Tibial nerve (tissue), 4 donors: Measurements from ENCODE around the gene CES1. TPM values are rescaled to one million over a fixed set of nuclear protein-coding genes. Genes with fewer than 3 reads are reported as not detected.
A peak's percentile ranks its signal among the peaks of the same experiment; 100 is the strongest.
"Not testable (repeated sequence)": the region's sequence is repeated elsewhere in the genome, so short reads cannot be mapped to it uniquely, and the experiment has no call there.

Source experiments
- DNase-seq, 2 donors: peaks; one replicate each; pipeline ENCODE4 v3.0.0-alpha.2; 2019; ENCODE audit warnings: low spot score in 2 of 2
- H3K27ac ChIP-seq, 4 donors: fragments of 200-600 bp; sonication (generic) in 3 of 4; one replicate each; pipeline ENCODE4 v1.5.1; 2017 to 2019; ENCODE audit warnings: mild to moderate bottlenecking in 1 of 4
- H3K27me3 ChIP-seq, 2 donors: fragments of 200-600 bp; sonication (generic) in 1 of 2; one replicate each; pipeline versions ENCODE4 v1.5.1 to v1.6.0; 2017 to 2019
- H3K36me3 ChIP-seq, 3 donors: fragments of 200-600 bp; sonication (generic); one replicate each; pipeline ENCODE4 v1.5.1; 2018 to 2019
- H3K4me1 ChIP-seq, 4 donors: fragments of 200-600 bp; sonication (generic) in 3 of 4; one replicate each; pipeline ENCODE4 v1.5.1; 2017 to 2019
- H3K4me3 ChIP-seq, 4 donors: fragments of 200-600 bp; sonication (generic) in 3 of 4; one replicate each; pipeline ENCODE4 v1.5.1; 2017 to 2019; ENCODE audit warnings: mild to moderate bottlenecking in 1 of 4, moderate library complexity in 1 of 4
- H3K9me3 ChIP-seq, 4 donors: fragments of 200-600 bp; sonication (generic) in 3 of 4; one replicate each; pipeline ENCODE4 v1.5.1; 2017 to 2019
- CTCF ChIP-seq, 5 experiments: fragments of 200-600 bp in 3 of 5; fragments of 450-650 bp in 2 of 5; sonication (generic) in 3 of 5; IDR thresholded peaks; one replicate each; pipeline ENCODE4 v1.5.1; 2016 to 2019; ENCODE audit warnings: antibody characterized with exemption in 5 of 5, mild to moderate bottlenecking in 3 of 5, moderate library complexity in 2 of 5
- EP300 ChIP-seq, 2 donors: sonication (generic); formaldehyde crosslinking; IDR thresholded peaks; one replicate each; pipeline ENCODE4 v1.6.1; 2017; ENCODE audit warnings: antibody characterized with exemption in 2 of 2, mild to moderate bottlenecking in 1 of 2
- POLR2A ChIP-seq, 2 donors: fragments of 450-650 bp; IDR thresholded peaks; one replicate each; pipeline ENCODE4 v1.6.1; 2017; ENCODE audit warnings: antibody characterized with exemption in 2 of 2, mild to moderate bottlenecking in 2 of 2, moderate library complexity in 2 of 2
- WGBS, 2 donors: methylation state at CpG; one replicate each; pipeline ENCODE4 v1.1.5; 2018; 5-methylcytosine and 5-hydroxymethylcytosine counted together
- total RNA-seq, 4 donors: library from RNA; depleted of rRNA; stranded (reverse); fragments of >200 nt; gene quantifications; one replicate each; pipeline ENCODE4 v1.1.0, GENCODE V29; 2016

Gene CES1
- total RNA-seq, 4 donors from 2014 or later = 18.8 to 54.5 (median 37.3) TPM

DNA sequence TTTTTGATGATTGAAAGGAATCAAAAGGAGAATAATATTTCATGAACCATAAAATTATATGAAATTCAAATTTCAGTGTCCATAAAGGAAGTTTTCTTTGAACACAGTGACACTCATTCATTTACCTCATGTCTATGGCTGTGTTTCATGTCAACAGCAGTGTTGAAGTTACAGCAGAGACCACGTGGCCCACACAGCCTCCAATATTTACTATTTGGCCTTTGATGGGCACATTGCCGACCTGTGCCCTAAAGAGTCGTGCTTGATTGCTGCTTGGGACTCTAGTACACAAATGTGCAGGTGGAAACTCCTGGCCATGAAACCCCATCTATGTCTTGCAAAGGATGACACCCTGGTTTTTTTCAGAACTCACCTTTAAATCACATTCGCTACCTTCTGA, 57.0 kb downstream of the CES1 start:
- Histone ChIP-seq H3K4me1 (no peaks in the 10 kb centered on the region), H3K4me3 (no peak overlapping the region), H3K9me3 (peaks cover 0 to 5% (median 0%) of the 10 kb centered on the region in 4 donors), H3K27ac (no peak overlapping the region), H3K36me3 (no peaks in the 10 kb centered on the region), H3K27me3 (no peaks in the 10 kb centered on the region)
- 75 to 84% methylated on average over 4 of the region's 4 CpGs for WGBS, 2 donors
- DNase-seq = no peak
- no peak for TF ChIP-seq POLR2A (IDR thresholded peaks at IDR 0.05)
- TF ChIP-seq EP300 (IDR thresholded peaks at IDR 0.05) = no peak
- TF ChIP-seq CTCF (IDR thresholded peaks at IDR 0.05) = no peak

- DNase-seq = no peak
- no peak overlapping the region for H3K4me3 ChIP-seq
- 62 to 73% methylated on average over 14 of the region's 14 CpGs for WGBS, 2 donors
- H3K9me3 ChIP-seq = peaks cover 0 to 5% (median 0%) of the 10 kb centered on the region in 4 donors
- H3K4me1 ChIP-seq = no peaks in the 10 kb centered on the region
- H3K36me3 ChIP-seq = no peaks in the 10 kb centered on the region
- H3K27me3 ChIP-seq = no peaks in the 10 kb centered on the region
- TF ChIP-seq POLR2A (IDR thresholded peaks at IDR 0.05) (no peak), CTCF (IDR thresholded peaks at IDR 0.05) (no peak), EP300 (IDR thresholded peaks at IDR 0.05) (no peak)
- H3K27ac ChIP-seq = no peak overlapping the region
These were observed 58.9 kb downstream of the CES1 start for GRCh38 chr16:55773859-55774549.

GRCh38 chr16:55765161-55765560, 67.7 kb downstream of the CES1 start:
- no peak for DNase-seq
- Histone ChIP-seq H3K4me1 (peaks cover 0 to 7% (median 0%) of the 10 kb centered on the region in 4 donors), H3K9me3 (no peaks in the 10 kb centered on the region), H3K27me3 (no peaks in the 10 kb centered on the region), H3K27ac (no peak overlapping the region), H3K4me3 (no peak overlapping the region), H3K36me3 (no peaks in the 10 kb centered on the region)
- no peak for TF ChIP-seq EP300 (IDR thresholded peaks at IDR 0.05)
- no peak for TF ChIP-seq CTCF (IDR thresholded peaks at IDR 0.05)
- 37 to 39% methylated on average over 3 of the region's 3 CpGs for WGBS, 2 donors

DNA sequence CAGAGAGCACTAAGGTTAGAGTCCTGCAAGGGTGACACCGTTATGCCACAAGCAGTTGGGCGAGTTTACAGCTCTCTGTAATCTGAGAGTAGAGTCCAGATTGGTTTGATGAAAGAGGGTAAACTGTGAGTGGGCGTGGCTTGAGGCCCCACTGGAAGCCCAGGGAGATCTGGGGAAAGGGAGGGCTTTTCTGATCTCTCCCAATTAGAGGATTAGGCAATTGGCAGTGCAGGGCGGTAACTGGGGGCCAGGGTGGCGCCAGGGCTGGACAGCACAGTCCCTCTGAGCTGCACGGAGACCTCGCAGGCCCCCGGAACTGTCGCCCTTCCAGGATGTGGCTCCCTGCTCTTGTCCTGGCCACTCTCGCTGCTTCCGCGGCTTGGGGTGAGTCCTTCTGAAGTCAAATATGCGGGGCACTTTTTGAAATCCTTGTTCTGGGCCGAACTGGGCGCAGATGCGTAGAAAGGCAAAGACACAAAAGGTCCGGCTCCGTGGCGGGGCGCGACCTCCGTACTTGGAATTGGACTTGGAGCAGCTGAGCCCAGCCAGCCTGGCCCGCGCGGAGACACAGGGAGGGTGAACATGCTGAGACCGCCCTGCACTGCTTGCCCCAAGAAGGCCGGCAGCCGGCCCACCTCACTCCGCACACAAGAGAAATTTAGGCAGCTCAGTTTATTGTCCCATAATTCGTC, 72.4 kb downstream of the CES1 start:
- TF ChIP-seq CTCF (IDR thresholded peaks at IDR 0.05) = no peak
- TF ChIP-seq EP300 (IDR thresholded peaks at IDR 0.05) = no peak
- no peak for TF ChIP-seq POLR2A (IDR thresholded peaks at IDR 0.05)
- H3K4me3 ChIP-seq = peak overlapping the region in 1 of 4 donors; percentile 28
- H3K4me1 ChIP-seq = peaks cover 0 to 7% (median 0%) of the 10 kb centered on the region in 4 donors
- no peak overlapping the region for H3K27ac ChIP-seq
- 41 to 59% methylated on average over 28 to 30 of the region's 30 CpGs for WGBS, 2 donors
- H3K27me3 ChIP-seq = no peaks in the 10 kb centered on the region
- H3K36me3 ChIP-seq = no peaks in the 10 kb centered on the region
- DNase-seq = peak; percentile 12 to 13
- no peaks in the 10 kb centered on the region for H3K9me3 ChIP-seq

DNA sequence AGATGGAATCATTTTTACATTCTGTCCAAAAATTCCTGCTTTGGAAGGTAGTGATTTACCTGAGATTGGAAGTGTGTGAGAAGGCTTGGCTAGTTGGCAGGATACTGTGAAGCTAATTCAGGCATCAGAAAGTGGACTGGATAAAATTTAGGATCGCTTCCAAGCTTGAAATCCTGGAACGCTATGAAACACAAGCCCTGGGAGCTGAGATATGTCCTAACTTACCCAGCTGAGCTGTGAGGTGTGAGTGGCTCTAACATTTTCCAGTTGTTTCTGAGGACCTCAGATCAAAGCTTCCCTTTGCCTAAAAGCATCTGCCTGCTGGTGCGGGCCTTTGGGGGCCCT, 73.0 kb downstream of the CES1 start:
- 38 to 42% methylated on average over 3 of the region's 3 CpGs for WGBS, 2 donors
- H3K4me3 ChIP-seq, H3K9me3 ChIP-seq, H3K4me1 ChIP-seq, H3K27me3 ChIP-seq, H3K27ac ChIP-seq, H3K36me3 ChIP-seq, DNase-seq: not testable (repeated sequence)

GRCh38 chr16:55757595-55758527, 75.0 kb downstream of the CES1 start:
- DNase-seq, H3K4me3 ChIP-seq, H3K4me1 ChIP-seq, H3K27me3 ChIP-seq, H3K36me3 ChIP-seq, H3K27ac ChIP-seq: not testable (repeated sequence)
- 58 to 64% methylated on average over 6 of the region's 6 CpGs for whole genome bisulfite sequencing, 2 donors
- H3K9me3 ChIP-seq = peaks cover 0 to 15% (median 0%) of the 10 kb centered on the region in 4 donors
